WI38 (cell line): Measurements from ENCODE around the gene PTHLH.

Source experiments
- H3K4me3 ChIP-seq: 2 replicates; pipeline ENCODE4 v1.5.1; 2011; ENCODE audit warnings: low read depth, mild to moderate bottlenecking, control low read depth, low read length
- TF ChIP-seq, protein P1 (sequence below): IDR thresholded peaks from 2 replicates; pipeline ENCODE4 v1.5.1; 2012; ENCODE audit warnings: low read depth, mild to moderate bottlenecking, control low read depth, low read length

The PTHLH gene

DNA sequence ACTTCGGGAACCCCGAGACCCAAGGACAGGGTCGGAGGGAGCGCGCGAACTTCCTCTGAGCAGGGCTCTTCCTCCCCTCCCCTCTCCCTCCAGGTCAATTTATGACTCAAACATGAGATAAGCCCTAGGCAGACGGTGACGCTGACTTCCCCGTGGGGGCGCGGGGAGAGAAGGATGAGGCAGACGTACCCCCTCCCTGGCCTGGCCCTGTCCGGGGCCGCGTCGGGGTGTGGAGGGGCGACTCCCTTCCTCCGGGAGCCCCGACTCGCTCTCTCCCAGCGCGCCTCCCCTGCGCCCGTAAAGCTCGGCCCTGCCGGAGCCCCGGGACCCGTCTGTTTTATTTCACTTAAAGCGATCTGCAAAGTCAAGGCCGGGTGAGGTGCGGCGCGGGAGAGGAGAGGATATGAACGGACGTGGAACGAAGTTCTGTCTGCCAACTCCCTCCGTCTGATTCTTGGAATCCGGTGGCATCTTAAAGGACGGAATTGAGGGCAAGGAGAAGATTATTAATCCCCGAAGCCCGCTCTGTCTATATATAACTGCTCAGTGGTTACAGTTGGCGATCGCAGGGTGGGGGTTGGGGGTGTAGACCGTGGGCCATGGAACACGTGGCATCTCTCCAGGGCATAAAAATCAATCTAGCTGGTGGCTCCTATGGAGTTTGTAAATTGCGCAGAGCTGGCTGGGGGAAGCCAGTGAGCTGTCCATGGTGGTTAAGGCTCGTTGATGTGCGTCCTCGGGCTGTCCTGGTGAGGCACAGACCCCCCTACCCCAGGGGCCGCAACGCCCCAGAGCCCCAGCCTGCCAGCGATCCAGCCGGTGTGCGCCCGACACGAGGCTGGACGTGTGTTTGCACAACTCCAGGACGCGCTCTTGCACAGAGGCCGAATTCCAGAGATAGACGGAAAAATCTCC, 2.9 kb upstream of the PTHLH start:
- TF ChIP-seq, protein P1, sequence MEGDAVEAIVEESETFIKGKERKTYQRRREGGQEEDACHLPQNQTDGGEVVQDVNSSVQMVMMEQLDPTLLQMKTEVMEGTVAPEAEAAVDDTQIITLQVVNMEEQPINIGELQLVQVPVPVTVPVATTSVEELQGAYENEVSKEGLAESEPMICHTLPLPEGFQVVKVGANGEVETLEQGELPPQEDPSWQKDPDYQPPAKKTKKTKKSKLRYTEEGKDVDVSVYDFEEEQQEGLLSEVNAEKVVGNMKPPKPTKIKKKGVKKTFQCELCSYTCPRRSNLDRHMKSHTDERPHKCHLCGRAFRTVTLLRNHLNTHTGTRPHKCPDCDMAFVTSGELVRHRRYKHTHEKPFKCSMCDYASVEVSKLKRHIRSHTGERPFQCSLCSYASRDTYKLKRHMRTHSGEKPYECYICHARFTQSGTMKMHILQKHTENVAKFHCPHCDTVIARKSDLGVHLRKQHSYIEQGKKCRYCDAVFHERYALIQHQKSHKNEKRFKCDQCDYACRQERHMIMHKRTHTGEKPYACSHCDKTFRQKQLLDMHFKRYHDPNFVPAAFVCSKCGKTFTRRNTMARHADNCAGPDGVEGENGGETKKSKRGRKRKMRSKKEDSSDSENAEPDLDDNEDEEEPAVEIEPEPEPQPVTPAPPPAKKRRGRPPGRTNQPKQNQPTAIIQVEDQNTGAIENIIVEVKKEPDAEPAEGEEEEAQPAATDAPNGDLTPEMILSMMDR = no peak
- peak overlapping the region; percentile 46 for H3K4me3 ChIP-seq

DNA sequence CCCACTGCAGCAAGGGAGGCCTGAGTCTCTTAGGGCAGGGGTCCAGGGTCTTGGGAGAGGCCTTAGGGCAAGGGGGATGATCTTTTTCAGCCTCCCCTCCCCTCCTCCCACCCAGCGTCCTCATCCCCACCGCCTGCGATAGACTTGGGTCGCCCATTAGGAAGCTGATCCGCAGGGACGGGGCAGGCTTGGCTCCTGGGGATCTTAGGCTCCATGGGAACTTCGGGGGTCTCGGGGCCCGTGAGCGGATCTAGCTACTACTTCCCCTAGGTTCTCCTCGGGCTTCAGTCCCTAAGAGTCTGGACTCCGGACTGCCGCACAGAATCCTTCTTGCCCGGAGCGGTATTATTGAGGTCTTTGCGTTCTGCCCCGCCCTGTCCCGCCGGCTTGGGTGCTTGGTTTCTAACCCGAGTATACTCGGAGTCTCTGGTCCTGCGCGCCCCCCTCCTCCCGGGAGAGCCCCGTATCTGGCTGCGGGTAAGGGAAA, 2.2 kb upstream of the PTHLH start:
- peak overlapping the region; percentile 46 for H3K4me3 ChIP-seq
- TF ChIP-seq, protein P1 = no peak

DNA sequence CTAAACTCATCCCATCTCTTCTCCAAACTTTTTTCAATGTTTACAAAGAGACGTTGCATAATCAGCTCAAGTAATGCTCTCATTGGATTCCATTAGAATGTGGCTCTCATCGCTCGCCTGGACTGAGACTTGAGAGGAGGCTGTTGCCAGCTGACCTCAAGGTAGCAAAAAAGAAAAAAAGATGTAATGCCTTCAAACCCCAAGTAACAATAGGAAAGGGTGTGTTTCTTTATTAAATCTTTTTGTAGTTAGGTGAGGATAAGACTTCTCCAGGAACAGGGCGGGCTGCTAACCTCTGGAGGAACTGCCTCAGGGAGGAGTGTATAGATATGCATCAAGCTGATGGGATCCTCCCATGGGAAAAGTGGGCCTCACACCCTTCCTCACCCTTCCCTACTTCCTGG, 956 bp upstream of the PTHLH start:
- TF ChIP-seq, protein P1 = no peak
- H3K4me3 ChIP-seq = no peak overlapping the region

DNA sequence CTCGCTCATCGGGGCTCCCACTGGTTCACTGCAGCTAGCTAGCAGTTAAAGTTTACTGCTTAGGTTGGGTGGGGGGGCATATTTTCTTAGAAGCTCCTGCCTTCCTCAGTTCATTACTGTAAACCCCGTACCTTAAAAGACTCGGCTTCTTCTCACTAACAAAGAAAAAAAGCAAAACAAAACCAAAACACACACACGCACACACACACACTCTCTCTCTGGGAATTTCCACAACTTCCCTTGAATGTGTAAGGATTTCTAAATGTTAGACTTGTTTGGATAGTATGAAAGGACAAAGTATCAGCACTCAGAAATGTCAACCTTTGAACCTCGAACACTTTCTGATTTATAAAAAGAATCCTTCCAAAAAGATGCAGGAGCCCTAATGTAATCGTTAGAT, 927 bp downstream of the PTHLH start:
- TF ChIP-seq, protein P1 = no peak
- H3K4me3 ChIP-seq = no peak overlapping the region

DNA sequence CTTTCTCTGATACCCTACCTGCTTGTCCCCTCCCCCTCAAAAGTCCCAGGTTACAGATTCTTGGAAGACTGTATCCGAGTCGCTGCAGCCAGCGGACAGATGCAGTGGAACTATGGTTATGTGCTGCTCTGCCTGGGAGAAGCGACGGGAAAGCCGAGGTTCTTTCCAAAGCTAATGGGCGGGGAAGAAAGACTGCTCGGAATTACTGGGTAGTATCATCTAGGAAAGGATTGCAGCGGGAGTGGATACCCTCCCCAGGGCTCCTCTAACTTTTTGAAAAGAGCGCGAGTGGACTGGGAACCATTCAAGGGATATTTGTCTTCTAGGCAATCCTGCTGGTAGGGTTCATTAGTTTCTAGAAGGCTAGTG, 1.4 kb downstream of the PTHLH start:
- no peak overlapping the region for H3K4me3 ChIP-seq
- TF ChIP-seq, protein P1 = no peak

DNA sequence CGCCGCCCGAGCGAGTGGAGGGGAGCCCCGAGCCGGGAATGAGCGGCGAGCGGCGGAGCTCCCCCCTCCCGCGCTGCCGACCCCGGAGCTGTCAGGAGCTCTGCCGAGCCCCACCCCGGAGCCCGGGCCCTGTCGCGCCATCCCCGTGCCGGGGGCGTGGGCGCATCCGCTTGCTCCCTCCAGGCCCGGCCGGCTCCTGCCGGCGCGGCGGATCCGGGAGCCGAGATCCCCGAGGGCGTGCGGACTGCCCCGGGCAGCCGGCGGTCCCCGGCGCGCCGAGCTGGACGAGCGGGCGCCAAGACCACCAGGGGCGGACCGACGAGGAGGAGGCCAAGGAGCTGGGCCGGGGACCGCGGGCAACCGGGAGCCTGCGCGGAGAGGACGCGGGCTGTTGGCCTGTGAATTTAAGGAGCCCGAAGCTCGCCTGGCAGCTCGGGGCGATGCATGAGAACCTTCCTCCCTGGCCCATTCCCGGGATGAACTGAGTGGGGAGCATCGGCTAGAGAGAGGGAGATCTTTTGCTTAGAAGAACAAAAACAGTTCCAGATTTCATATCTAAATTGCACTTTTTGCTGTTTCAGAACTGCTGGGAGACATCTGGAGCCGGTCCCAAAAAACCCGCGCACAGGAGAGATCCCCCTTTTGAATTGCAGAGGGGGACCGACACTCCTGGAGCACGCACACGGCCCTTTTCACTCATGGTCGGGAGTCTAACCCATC, 2.0 kb downstream of the PTHLH start:
- TF ChIP-seq, protein P1 = no peak
- H3K4me3 ChIP-seq = peak overlapping the region; percentile 59
